ENCODE results near the gene C2orf42. TPM values are rescaled to one million over a fixed set of nuclear protein-coding genes. Genes with fewer than 3 reads are reported as not detected.
A peak's percentile ranks its signal among the peaks of the same experiment; 100 is the strongest.
"Not testable (repeated sequence)": the region's sequence is repeated elsewhere in the genome, so short reads cannot be mapped to it uniquely, and the experiment has no call there.

The C2orf42 gene
- total RNA-seq (ENCODE audit: unreplicated experiment), result 11.0 TPM
- long read RNA-seq, result 0 reads

DNA sequence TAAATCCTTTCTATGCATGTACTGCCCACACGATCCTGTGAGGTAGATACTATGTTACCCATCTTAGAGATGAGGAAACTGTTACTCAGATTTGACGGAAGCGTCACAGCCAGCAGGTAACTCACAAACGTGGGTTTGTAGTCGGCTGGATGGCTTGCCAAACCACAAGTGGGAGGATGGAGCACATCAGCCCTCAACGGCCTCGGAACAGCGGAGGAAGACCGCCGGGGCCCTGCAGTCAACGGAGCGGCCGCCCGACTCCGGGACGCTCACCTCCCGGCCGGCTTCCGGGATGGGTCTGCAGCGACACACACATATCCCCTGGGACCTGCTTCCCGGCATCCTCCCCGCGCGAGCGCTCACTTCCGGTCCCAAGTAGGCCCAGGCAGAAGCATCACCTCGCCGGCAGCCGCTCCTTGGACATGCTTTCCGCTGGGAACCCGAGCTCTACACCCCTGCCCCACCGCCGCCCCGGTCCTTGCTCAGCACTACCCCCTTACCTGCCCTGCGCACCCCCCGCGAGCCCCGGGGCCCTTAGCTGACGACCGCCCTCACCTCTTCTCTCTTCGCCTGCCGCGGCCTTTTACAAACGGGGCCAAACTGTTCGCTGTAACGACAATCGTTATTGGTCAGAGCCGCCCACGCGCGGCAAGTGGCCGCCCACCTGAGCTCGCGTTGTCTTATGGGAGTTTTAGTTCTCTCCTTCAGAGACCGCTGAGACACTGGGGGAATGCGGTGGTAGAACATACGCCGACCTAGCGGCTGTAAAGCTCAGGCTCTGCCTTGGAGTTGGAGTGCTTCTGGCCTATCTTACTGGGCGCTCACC, at the start of gene C2orf42:
Gene C2orf42, minus strand, starts transcription at position 602 of the 826 bp plus-strand sequence. CDS start 9,034 bp downstream, outside the sequence.
- Mint-ChIP-seq H3K4me1 (ENCODE audit: low read depth, unreplicated experiment) (peaks cover 2% of the 10 kb centered on the region), H3K36me3 (ENCODE audit: unreplicated experiment) (no peaks in the 10 kb centered on the region), H3K27ac (ENCODE audit: unreplicated experiment) (peak within 1 kb of the TSS; percentile 98), H3K4me3 (ENCODE audit: unreplicated experiment) (peak within 1 kb of the TSS; percentile 88), H3K27me3 (ENCODE audit: unreplicated experiment) (peaks cover 6% of the 10 kb centered on the region), H3K9me3 (ENCODE audit: unreplicated experiment) (peaks cover 14% of the 10 kb centered on the region)
- TF ChIP-seq, protein P1, sequence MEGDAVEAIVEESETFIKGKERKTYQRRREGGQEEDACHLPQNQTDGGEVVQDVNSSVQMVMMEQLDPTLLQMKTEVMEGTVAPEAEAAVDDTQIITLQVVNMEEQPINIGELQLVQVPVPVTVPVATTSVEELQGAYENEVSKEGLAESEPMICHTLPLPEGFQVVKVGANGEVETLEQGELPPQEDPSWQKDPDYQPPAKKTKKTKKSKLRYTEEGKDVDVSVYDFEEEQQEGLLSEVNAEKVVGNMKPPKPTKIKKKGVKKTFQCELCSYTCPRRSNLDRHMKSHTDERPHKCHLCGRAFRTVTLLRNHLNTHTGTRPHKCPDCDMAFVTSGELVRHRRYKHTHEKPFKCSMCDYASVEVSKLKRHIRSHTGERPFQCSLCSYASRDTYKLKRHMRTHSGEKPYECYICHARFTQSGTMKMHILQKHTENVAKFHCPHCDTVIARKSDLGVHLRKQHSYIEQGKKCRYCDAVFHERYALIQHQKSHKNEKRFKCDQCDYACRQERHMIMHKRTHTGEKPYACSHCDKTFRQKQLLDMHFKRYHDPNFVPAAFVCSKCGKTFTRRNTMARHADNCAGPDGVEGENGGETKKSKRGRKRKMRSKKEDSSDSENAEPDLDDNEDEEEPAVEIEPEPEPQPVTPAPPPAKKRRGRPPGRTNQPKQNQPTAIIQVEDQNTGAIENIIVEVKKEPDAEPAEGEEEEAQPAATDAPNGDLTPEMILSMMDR (IDR thresholded peaks at IDR 0.05; ENCODE audit: partially characterized antibody, unreplicated experiment), result no peak
- peak; percentile 93 for DNase-seq

DNA sequence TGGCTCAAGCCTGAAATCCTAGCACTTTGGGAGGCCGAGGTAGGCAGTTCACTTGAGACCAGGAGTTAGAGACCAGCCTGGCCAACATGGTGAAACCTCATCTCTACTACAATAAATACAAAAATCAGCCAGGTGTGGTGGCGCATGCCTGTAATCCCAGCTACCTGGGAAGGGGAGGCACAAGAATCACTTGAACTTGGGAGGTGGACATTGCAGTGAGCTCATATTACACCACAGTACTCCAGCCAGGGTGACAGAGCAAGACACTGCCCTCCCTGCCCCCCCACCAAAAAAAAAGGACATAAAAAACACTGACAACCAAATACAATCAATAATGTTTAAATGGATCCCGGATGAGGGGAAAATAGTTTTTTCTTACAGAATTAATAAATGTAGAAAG, 49.8 kb upstream of the C2orf42 start:
- Mint-ChIP-seq H3K27ac (ENCODE audit: unreplicated experiment) (no peak overlapping the region), H3K27me3 (ENCODE audit: unreplicated experiment) (peaks cover 1% of the 10 kb centered on the region), H3K4me1 (ENCODE audit: low read depth, unreplicated experiment) (peaks cover 9% of the 10 kb centered on the region), H3K36me3 (ENCODE audit: unreplicated experiment) (no peaks in the 10 kb centered on the region), H3K9me3 (ENCODE audit: unreplicated experiment) (peaks cover 2% of the 10 kb centered on the region), H3K4me3 (ENCODE audit: unreplicated experiment) (no peak overlapping the region)
- TF ChIP-seq, protein P1 (IDR thresholded peaks at IDR 0.05; ENCODE audit: partially characterized antibody, unreplicated experiment), result no peak
- DNase-seq, result no peak

GRCh38 chr2:70233926-70234325, 43.1 kb upstream of the C2orf42 start:
- DNase-seq, result no peak
- H3K27ac Mint-ChIP-seq (ENCODE audit: unreplicated experiment), result peak overlapping the region; percentile 90
- no peaks in the 10 kb centered on the region for H3K27me3 Mint-ChIP-seq (ENCODE audit: unreplicated experiment)
- no peaks in the 10 kb centered on the region for H3K36me3 Mint-ChIP-seq (ENCODE audit: unreplicated experiment)
- peak overlapping the region; percentile 63 for H3K4me3 Mint-ChIP-seq (ENCODE audit: unreplicated experiment)
- TF ChIP-seq, protein P1 (IDR thresholded peaks at IDR 0.05; ENCODE audit: partially characterized antibody, unreplicated experiment), result no peak
- peaks cover 7% of the 10 kb centered on the region for H3K4me1 Mint-ChIP-seq (ENCODE audit: low read depth, unreplicated experiment)
- H3K9me3 Mint-ChIP-seq (ENCODE audit: unreplicated experiment), result peaks cover 2% of the 10 kb centered on the region

- H3K27me3 Mint-ChIP-seq (ENCODE audit: unreplicated experiment), result no peaks in the 10 kb centered on the region
- H3K27ac Mint-ChIP-seq (ENCODE audit: unreplicated experiment), result no peak overlapping the region
- TF ChIP-seq, protein P1 (IDR thresholded peaks at IDR 0.05; ENCODE audit: partially characterized antibody, unreplicated experiment), result no peak
- no peak overlapping the region for H3K4me3 Mint-ChIP-seq (ENCODE audit: unreplicated experiment)
- H3K9me3 Mint-ChIP-seq (ENCODE audit: unreplicated experiment), result no peaks in the 10 kb centered on the region
- H3K36me3 Mint-ChIP-seq (ENCODE audit: unreplicated experiment), result no peaks in the 10 kb centered on the region
- no peaks in the 10 kb centered on the region for H3K4me1 Mint-ChIP-seq (ENCODE audit: low read depth, unreplicated experiment)
- no peak for DNase-seq
Measured at GRCh38 chr2:70226781-70227180, 36.0 kb upstream of the C2orf42 start.

DNA sequence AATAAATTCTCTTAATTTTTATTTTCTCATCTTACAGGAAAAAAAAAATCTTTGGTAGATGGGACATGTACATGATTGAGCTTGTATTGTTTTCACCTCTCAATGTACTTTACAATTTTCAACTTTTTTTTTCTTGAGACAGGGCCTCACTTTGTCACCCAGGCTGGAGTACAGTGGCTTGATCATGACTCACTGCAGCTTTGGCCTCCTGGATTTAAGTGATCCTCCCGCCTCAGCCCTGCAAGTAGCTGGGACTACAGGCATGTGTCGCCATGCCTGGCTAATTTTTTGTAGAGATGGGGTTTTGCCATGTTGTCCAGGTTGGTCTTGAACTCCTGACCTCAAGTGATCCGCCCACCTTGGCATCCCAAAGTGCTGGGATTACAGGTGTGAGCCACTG, 32.5 kb upstream of the C2orf42 start:
- H3K27ac Mint-ChIP-seq (ENCODE audit: unreplicated experiment); DNase-seq; H3K4me1 Mint-ChIP-seq (ENCODE audit: low read depth, unreplicated experiment); H3K4me3 Mint-ChIP-seq (ENCODE audit: unreplicated experiment); H3K27me3 Mint-ChIP-seq (ENCODE audit: unreplicated experiment); H3K9me3 Mint-ChIP-seq (ENCODE audit: unreplicated experiment); H3K36me3 Mint-ChIP-seq (ENCODE audit: unreplicated experiment): not testable (repeated sequence)
